Heart right ventricle (tissue), 16 donors: ENCODE data around the gene MCM3AP. TPM values are rescaled to one million over a fixed set of nuclear protein-coding genes. Genes with fewer than 3 reads are reported as not detected.

Experiments used
- ATAC-seq, 8 donors: fragments of 200-7000 bp; cut with Tn5 transposase; one replicate each; pipeline ENCODE4 v1.9.1; 2020; ENCODE audit warnings: mild to moderate bottlenecking in 8 of 8, moderate library complexity in 8 of 8, moderate number of reproducible peaks in 1 of 8
- DNase-seq, 2 donors: peaks; one replicate each; pipeline ENCODE4 v3.0.0-alpha.2; 2020
- H3K27ac ChIP-seq, 10 donors: fragments of 200-600 bp; sonication (generic) in 2 of 10; one replicate each; pipeline versions ENCODE4 v1.5.0 to v1.8.0; 2020 to 2022; ENCODE audit warnings: mild to moderate bottlenecking in 3 of 10
- H3K27me3 ChIP-seq, 7 donors: fragments of 200-600 bp; one replicate each; pipeline ENCODE4 v1.8.0; 2021 to 2022; ENCODE audit warnings: mild to moderate bottlenecking in 2 of 7
- H3K36me3 ChIP-seq, 9 donors: fragments of 200-600 bp; sonication (generic) in 1 of 9; one replicate each; pipeline versions ENCODE4 v1.5.0 to v1.8.0; 2020 to 2022; ENCODE audit warnings: mild to moderate bottlenecking in 2 of 9
- H3K4me1 ChIP-seq, 9 donors: fragments of 200-600 bp; sonication (generic) in 1 of 9; one replicate each; pipeline versions ENCODE4 v1.5.0 to v1.8.0; 2020 to 2022; ENCODE audit warnings: mild to moderate bottlenecking in 4 of 9
- H3K4me3 ChIP-seq, 10 donors: fragments of 200-600 bp; sonication (generic) in 2 of 10; one replicate each; pipeline versions ENCODE4 v1.5.0 to v1.8.0; 2020 to 2022; ENCODE audit warnings: mild to moderate bottlenecking in 7 of 10, moderate library complexity in 2 of 10
- H3K9me3 ChIP-seq, 11 donors: fragments of 200-600 bp in 10 of 11; sonication (generic) in 2 of 11; one replicate each; pipeline versions ENCODE4 v1.5.0 to v1.8.0; 2013 to 2022; ENCODE audit warnings: mild to moderate bottlenecking in 2 of 11, control low read depth in 1 of 11, moderate library complexity in 1 of 11
- CTCF ChIP-seq, 9 donors: fragments of 200-600 bp; sonication (generic) in 2 of 9; IDR thresholded peaks; one replicate each; pipeline versions ENCODE4 v1.5.0 to v1.8.0; 2021 to 2022; ENCODE audit warnings: antibody characterized with exemption in 9 of 9, mild to moderate bottlenecking in 5 of 9, moderate library complexity in 1 of 9
- WGBS, 2 donors: extraction: QIAGEN DNeasy Blood & Tissue Kit; methylation state at CpG; one replicate each; pipeline ENCODE4 v1.1.7; 2013; ENCODE audit warnings: inconsistent platforms in 1 of 2; 5-methylcytosine and 5-hydroxymethylcytosine counted together
- intact Hi-C, 10 donors: fragments of 100-400 bp; cut with DNase I; formaldehyde crosslinking; loops; one replicate each; pipeline versions ENCODE4 v1.11.1 to v1.14.2; 2022
- polyA plus RNA-seq, 2 donors: library from polyadenylated mRNA; stranded (reverse); fragments of 200-250 nt; gene quantifications; one replicate each; pipeline ENCODE4 v1.2.3, GENCODE V29; 2013
- total RNA-seq, 10 donors: library from RNA; stranded (reverse); fragmentation: NEBNext Ultra II Directional in 3 of 10; extraction: Animal tissue kit (Norgen Biotek cat#: 25700) in 3 of 10; gene quantifications; one replicate each; pipeline versions ENCODE4 v1.2.1 to v1.2.4, GENCODE V29; 2021 to 2023
- donor health status: Arrhythmogenic right ventricular cardiomyopathy.
- donor health status: ischemic (EF 13 %, LVEDD 7.1; RV severe dilation, severe dysfunction).
- donor health status: healthy with polysubstance abuse.
- donor health status: DM: no; HTN: yes; CAD: no.
- donor health status: DM: no; HTN: no; CAD: no.
- donor health status: ischemic (EF 25% LVEDD 6.9; RV normal size, moderate dysfunction).
- donor health status: ischemic (EF 25% LVEDD 5.7; RV mildly dilated, moderate dysfunction).
- donor health status: healthy.
- donor health status: DM: yes; HTN: yes; CAD: no.
- donor health status: Ischemic cardiomyopathy.
- donor health status: ischemic (EF 35%, LVEDD 5.7; RV mildly dilated, moderate dysfunction).
- donor health status: nonischemic (EF 11% LVEDD 7.7; RV severe dilation, severe dysfunction).
- donor health status: DM: yes; HTN: yes; CAD: no.
- donor health status: PGD.
- donor health status: ischemic (EF 29% LVEDD 5.4; RV normal size, mild dysfunction).
- donor health status: nonischemic (EF 23%, LVEDD 6.1; RV moderate dilation, normal function).

MCM3AP gene
- total and polyA plus RNA-seq, 12 donors: 31.0 to 68.4 (median 52.0) TPM

DNA sequence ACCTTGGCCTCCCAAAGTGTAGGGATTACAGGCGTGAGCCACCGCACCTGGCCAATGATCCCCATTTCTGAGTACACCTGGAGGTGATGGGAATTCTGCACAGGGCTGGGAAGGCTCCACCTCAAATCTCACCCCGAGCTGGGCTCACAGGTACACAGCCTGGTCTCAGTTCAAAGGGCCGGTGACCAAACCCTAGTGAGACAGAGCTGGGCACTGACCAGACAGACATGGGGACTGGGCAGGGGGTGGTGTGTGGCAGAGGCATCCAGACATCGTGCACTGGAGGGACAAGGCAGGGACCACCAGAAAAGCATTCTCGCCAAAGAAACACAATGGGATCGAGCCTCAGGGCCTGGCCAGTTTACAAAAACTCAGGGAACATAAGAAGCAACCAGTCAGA, 74.0 kb downstream of the MCM3AP start:
- no peak for TF ChIP-seq CTCF (IDR thresholded peaks at IDR 0.05)
- WGBS, 2 donors: 92 to 95% methylated on average over 7 of the region's 7 CpGs
- no peaks in the 10 kb centered on the region for H3K27me3 ChIP-seq
- no peak overlapping the region for H3K27ac ChIP-seq
- no peak for ATAC-seq
- peaks cover 0 to 99% (median 32%) of the 10 kb centered on the region in 9 donors for H3K36me3 ChIP-seq
- intact Hi-C loops: loop anchor here in 2 of 10 donors (10.0 kb wide), 1 partner anchor 57 kb away; the partner anchor contains the start of gene FTCD (in 2 of the 2)
- no peaks in the 10 kb centered on the region for H3K9me3 ChIP-seq
- H3K4me3 ChIP-seq: no peak overlapping the region
- no peak for DNase-seq
- H3K4me1 ChIP-seq: peaks cover 0 to 7% (median 0%) of the 10 kb centered on the region in 9 donors

DNA sequence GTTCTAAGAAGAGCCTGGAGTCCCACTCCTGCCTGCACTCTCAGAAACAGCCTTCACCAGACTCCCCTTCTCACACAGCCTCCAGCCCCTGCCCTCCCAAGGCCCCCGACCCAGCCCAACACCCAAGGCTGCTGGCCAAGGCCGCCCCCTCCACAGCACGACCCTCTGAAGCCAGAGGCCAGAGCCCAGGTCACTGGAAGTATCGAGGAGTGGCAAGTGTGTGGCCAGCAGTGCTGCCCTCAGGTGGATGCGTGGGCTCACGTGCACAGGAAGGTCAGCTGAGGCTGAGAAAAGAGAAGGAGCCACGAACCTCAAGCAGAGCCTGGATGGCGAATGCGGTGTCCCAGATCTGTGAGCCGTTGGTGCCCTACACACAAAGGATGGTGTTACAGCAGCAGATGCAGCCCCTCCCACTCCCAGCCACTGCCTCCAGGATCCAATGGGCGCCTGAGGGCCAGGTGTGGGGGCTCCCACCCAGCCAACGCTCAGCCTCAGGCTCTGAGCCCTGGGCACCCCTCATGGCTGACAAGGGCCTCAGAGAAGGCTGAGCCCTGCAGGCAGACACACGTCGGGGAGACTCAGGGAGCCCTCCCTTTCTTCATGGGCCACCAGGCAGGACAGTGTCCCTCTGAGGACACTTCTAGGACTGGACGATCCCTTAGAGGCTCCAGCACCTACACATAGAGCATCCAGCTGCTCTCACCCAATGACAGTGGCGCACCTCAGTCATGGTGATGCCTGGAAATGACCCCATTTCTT, 74.9 kb downstream of the MCM3AP start:
- 92 to 93% methylated on average over 16 of the region's 16 CpGs for WGBS, 2 donors
- Histone ChIP-seq H3K4me3 (no peak overlapping the region), H3K36me3 (peaks cover 0 to 99% (median 30%) of the 10 kb centered on the region in 9 donors), H3K27me3 (no peaks in the 10 kb centered on the region), H3K9me3 (no peaks in the 10 kb centered on the region), H3K27ac (no peak overlapping the region), H3K4me1 (peaks cover 0 to 7% (median 0%) of the 10 kb centered on the region in 9 donors)
- no peak for DNase-seq
- TF ChIP-seq CTCF (IDR thresholded peaks at IDR 0.05): peak in 2 of 9 donors; percentile 6 to 10
- no peak for ATAC-seq
- intact Hi-C loops: loop anchor here in 2 of 10 donors (10.0 kb wide), 1 partner anchor 56 kb away; the partner anchor contains the start of gene FTCD (in 2 of the 2)

- Histone ChIP-seq H3K36me3 (peaks cover 0 to 99% (median 34%) of the 10 kb centered on the region in 9 donors), H3K27ac (no peak overlapping the region), H3K4me1 (peaks cover 0 to 7% (median 0%) of the 10 kb centered on the region in 9 donors), H3K27me3 (no peaks in the 10 kb centered on the region), H3K4me3 (no peak overlapping the region), H3K9me3 (no peaks in the 10 kb centered on the region)
- ATAC-seq (no peak), DNase-seq (no peak)
- WGBS, 2 donors: 96% methylated on average over 23 of the region's 23 CpGs
- intact Hi-C loops: no loop called here
- TF ChIP-seq CTCF (IDR thresholded peaks at IDR 0.05): no peak
These were observed 76.4 kb downstream of the MCM3AP start for GRCh38 chr21:46208761-46209721.

GRCh38 chr21:46207920-46208591, 77.4 kb downstream of the MCM3AP start:
- Histone ChIP-seq H3K4me3 (no peak overlapping the region), H3K4me1 (peaks cover 0 to 3% (median 0%) of the 10 kb centered on the region in 9 donors), H3K9me3 (no peaks in the 10 kb centered on the region), H3K27me3 (no peaks in the 10 kb centered on the region), H3K36me3 (peaks cover 0 to 99% (median 37%) of the 10 kb centered on the region in 9 donors), H3K27ac (no peak overlapping the region)
- intact Hi-C loops: no loop called here
- WGBS, 2 donors: 92 to 93% methylated on average over 27 of the region's 27 CpGs
- ATAC-seq: no peak
- TF ChIP-seq CTCF (IDR thresholded peaks at IDR 0.05): no peak
- no peak for DNase-seq
